CD4-positive, alpha-beta T cell treated with Interleukin-4 for 1 hour (primary cell): ENCODE results near the gene ZBTB21.
A peak's percentile ranks its signal among the peaks of the same experiment; 100 is the strongest.
"Not testable (repeated sequence)": the region's sequence is repeated elsewhere in the genome, so short reads cannot be mapped to it uniquely, and the experiment has no call there.

Experiments
- DNase-seq, 2 donors: peaks; one replicate each; pipeline ENCODE4 v3.0.0-alpha.2; 2020 to 2022

Gene ZBTB21

GRCh38 chr21:42017022-42017421 lies 6.9 kb upstream of the ZBTB21 start:
- no peak for DNase-seq

- no peak for DNase-seq
Observed at GRCh38 chr21:42016364-42016985, 6.3 kb upstream of the ZBTB21 start.

DNA sequence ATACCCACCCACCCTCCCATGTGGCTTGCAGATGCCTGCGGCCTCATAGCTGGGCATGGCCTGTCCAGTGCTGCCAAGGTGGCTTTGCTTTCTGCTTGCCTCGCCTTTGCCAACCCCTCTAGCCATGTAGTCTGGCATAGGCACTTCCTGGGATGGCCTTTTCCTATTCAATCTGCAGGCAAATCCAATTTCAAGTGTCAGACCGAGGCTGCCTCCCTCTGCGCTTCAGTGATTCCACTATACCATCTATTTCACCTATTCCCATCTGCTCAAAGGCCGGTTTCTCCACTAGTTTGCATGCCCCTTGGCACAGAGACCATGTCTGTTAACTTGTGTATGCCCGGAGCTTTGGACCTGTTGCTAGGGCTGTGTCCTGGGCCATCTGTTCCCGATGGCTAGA lies 3.8 kb upstream of the ZBTB21 start:
- DNase-seq: no peak

- DNase-seq: no peak
Observed at GRCh38 chr21:42013376-42013775, 3.2 kb upstream of the ZBTB21 start.

DNA sequence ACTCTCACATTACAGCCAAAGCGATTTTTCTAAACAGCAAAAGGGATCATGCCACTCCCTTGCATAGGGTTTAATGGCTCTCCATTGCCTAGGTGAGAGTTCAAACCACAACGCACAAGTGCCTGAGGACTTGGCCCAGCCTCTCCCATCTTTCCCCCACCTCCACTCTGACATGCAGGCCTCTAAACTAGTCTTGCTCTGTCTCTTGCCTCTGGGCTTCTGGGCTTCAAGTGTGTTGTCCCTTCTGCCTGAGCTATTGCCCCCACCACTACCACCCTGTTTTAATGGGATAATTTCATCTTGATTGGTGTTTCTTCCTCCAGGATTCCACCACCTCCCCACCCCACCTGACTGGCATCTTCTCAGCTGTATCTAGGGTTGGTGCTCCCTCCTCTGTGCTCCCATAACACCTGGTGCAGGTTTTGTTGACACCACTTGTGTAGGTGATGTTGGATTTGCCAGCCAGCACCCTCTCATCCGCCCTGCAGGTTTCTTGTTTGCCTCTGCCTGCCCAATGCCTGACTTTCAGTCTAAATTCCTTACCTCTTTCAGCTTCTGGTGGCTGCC lies 2.7 kb upstream of the ZBTB21 start:
- DNase-seq: no peak

- no peak for DNase-seq
Observed at GRCh38 chr21:42012344-42012743, 2.2 kb upstream of the ZBTB21 start.

GRCh38 chr21:42010507-42011495 lies 641 bp upstream of the ZBTB21 start:
- DNase-seq: peak in 1 of 2 donors; percentile 33

DNA sequence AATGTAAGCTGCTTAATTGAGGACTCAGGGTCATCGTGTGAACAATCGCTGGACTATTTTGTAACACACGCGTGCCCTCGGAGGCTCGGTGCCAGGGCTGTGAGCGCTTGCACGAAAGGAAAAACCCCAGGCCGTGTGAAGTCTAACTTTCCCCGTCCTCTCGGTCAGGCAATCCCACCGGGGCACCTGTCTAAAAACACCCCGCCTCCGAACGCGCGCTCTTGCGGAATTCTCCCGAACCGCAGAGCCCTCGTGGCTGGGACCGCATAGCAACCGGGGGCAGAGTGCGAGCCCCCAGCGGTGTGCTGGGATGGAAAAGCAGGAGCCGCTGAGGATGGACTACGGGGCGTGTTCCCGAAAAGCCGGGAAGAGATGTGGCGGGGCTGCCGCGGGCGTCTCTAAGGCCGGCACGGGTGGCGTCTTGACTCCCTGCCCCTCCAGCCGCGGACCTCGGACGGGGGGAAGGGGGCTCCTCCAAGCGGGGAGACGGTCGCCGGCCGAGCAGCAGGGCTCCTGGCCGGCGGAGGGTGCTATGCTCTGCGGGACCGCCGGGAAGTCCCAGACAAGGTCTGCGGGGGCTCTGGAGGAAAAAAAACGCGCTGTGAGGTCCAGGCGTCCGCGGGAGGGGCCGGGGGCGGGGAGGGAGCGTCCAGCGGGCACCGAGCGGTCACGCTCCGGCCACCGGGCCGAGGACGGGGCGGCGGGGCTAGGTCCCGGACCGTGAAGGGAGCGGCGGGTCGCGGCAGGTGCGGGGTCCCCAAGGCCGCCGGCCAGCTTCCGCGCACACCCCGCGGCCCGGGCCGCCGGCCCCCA lies 936 bp downstream of the ZBTB21 start:
- DNase-seq: peak; percentile 57 to 63

DNA sequence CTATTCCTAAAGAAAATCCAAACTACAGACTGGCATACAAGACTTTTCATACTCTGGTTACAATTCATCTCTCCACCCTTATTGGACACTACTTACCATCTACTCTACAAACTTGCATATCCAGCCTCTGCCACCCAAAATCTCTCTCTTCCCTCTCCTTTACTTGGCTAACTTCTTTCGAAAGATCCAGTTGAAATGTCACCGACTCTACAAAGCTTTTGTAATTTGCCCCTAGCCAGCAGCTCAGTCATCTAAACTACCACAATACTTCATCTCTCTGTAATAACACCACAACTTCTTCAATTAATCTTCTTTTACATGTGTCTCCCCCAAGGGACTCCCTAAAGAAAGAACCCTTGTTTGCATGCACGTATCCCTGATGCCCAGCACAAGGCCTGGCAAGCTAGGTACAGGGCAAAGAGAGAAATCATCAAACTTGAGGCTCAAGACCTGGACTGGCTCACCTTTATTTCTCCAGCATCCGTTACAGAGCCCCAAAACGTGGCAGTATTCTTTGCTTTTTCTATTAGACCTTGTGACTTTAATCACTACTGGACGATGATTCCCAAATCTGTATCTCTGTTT lies 2.7 kb downstream of the ZBTB21 start:
- DNase-seq: no peak

GRCh38 chr21:42006765-42007164 lies 3.4 kb downstream of the ZBTB21 start:
- no peak for DNase-seq

DNA sequence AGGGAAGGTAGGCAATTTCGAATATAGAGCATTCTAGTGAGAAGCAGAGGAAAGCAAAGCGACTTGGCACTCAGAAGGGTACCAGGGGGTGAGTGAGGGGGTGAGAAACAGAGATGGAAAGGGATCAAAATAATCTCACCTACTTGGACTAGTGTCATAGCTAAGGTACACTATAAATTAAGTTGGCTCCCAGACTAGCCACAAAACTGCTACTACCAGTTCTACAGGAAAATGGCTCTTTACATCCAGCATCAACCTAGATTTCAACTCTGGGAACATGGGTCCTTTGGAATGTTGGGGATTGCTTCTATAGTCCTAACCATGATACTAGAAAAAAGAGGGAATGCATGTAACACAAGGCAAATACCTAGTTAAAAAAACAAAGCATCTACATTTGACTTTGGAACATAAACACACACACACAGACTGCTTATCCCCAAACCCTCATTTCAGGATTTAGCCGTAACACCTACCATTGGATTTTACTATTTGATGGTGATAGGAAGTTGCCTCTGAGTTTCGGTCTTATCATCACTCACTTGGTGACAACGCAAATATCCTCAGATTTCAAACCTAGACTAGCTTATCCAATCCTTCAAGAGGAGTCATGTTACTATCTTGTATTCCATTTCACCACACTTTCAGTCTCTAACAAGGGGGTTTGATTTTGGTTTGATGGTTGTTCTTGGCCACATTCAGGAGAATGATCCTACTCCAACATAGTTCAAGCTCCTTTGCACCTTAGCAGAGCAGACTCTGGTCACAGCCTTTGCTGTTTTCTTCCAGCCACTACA lies 5.6 kb downstream of the ZBTB21 start:
- DNase-seq: no peak

- DNase-seq: no peak
Observed at GRCh38 chr21:42003051-42003461, 7.1 kb downstream of the ZBTB21 start.

GRCh38 chr21:42002421-42002958 lies 7.7 kb downstream of the ZBTB21 start:
- peak in 1 of 2 donors; percentile 33 for DNase-seq

- DNase-seq: no peak
Observed at GRCh38 chr21:42001781-42002180, 8.4 kb downstream of the ZBTB21 start.

GRCh38 chr21:42000908-42001307 lies 9.3 kb downstream of the ZBTB21 start:
- no peak for DNase-seq

- DNase-seq: no peak
Observed at GRCh38 chr21:41997657-41998056, 12.5 kb downstream of the ZBTB21 start.

- DNase-seq: no peak
Observed at GRCh38 chr21:41995577-41995976, 14.6 kb downstream of the ZBTB21 start.

DNA sequence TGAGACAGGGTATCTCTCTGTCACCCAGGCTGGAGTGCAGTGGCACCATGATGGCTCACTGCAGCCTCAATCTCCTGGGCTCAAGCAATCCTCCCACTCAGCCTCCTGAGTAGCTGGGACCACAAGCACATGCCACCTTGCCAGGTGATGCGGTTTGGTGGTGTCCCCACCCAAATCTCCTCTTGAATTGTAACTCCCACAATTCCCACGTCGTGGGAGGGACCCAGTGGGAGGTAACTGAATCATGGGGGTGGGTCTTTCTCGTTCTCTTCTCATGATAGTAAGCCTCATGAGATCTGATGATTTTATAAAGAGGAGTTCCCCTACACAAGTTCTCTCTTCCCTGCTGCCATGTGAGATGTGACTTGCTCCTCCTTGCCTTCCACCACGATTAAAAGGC lies 15.5 kb downstream of the ZBTB21 start:
- not testable (repeated sequence) for DNase-seq

DNA sequence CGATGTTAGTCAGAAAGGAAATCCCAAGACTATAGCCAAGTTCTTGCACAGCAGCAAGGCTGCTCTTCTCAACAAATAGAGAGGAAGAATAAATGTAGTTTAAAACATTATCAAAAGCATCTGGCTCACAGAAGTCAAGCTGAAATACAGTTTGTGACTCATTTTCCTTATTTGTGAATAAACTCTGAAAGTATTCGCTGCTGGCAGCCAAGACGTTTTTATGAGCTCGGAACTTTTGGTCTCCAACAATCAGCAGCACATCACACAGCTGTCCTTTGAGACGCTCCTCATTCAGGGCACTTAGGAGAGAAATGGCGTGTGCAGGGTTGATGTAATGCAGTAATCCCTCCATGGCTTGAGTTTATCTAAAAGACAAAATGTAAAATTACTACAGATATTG lies 16.4 kb downstream of the ZBTB21 start:
- DNase-seq: no peak

GRCh38 chr21:41992576-41992975 lies 17.6 kb downstream of the ZBTB21 start:
- DNase-seq: no peak

DNA sequence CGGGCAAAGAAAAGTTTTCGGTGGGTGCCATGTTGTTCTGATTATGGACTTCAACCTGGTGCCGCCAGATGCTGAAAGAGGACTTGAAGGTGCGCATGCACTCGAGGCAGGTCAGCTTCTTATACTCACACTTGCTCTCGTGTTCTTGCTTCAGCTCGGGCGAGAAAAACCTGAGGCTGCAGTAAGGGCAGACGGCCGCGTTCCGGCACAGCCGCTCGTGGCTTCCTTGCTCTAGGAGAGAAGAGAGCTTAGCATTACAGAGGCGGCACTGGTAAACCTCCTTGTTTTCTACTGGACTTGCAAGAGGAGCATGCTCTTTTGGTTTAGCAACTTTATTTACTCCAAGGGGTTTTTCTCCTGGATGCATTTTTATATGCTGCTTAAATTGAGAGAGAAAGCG lies 18.5 kb downstream of the ZBTB21 start:
- DNase-seq: no peak
